ENCODE results near the gene WASL. TPM values are rescaled to one million over a fixed set of nuclear protein-coding genes. Genes with fewer than 3 reads are reported as not detected.

Gene WASL
- total RNA-seq, 1 donor from 2014 or later = 30.4 TPM

DNA sequence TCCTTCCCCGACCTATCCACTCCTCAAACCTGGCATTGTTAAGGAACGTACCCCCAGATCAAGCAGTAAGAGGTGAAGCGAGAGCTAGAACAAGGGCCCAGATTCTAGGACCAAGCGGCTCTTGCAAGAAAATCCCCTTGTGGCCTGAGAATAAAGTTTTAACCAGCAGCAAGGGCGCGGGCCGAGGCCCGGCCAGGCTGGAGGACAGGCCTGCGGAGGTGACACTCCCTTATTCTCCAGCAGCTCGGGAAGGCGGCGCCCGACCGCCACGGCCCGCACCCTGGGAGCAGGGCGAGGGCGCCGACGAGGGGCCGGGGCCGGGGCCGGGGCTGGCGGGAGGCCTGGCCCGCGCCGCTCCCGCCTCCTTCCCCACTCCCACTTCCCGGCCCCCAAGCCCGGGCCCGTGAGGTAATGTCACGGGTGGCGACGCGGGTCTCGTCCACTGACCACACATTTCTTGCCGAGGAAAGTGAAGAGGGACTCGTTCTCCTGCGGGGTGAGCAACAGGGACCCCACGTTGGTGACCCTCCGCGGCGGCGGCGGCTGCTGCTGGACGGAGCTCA lies 551 bp downstream of the WASL start:
- no peaks in the 10 kb centered on the region for H3K27me3 Mint-ChIP-seq (ENCODE audit: low read depth)
- H3K4me3 Mint-ChIP-seq = peak overlapping the region; percentile 100
- H3K9me3 Mint-ChIP-seq = no peaks in the 10 kb centered on the region
- TF ChIP-seq, protein P1, sequence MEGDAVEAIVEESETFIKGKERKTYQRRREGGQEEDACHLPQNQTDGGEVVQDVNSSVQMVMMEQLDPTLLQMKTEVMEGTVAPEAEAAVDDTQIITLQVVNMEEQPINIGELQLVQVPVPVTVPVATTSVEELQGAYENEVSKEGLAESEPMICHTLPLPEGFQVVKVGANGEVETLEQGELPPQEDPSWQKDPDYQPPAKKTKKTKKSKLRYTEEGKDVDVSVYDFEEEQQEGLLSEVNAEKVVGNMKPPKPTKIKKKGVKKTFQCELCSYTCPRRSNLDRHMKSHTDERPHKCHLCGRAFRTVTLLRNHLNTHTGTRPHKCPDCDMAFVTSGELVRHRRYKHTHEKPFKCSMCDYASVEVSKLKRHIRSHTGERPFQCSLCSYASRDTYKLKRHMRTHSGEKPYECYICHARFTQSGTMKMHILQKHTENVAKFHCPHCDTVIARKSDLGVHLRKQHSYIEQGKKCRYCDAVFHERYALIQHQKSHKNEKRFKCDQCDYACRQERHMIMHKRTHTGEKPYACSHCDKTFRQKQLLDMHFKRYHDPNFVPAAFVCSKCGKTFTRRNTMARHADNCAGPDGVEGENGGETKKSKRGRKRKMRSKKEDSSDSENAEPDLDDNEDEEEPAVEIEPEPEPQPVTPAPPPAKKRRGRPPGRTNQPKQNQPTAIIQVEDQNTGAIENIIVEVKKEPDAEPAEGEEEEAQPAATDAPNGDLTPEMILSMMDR (conservative IDR thresholded peaks at IDR 0.05) = peak; percentile 21
- H3K4me1 Mint-ChIP-seq = peaks cover 67% of the 10 kb centered on the region
- H3K36me3 Mint-ChIP-seq (ENCODE audit: low read depth) = no peaks in the 10 kb centered on the region
- DNase-seq (ENCODE audit: low read depth, low spot score) = peak; percentile 18
- peak overlapping the region; percentile 95 for H3K27ac Mint-ChIP-seq (ENCODE audit: unreplicated experiment)

DNA sequence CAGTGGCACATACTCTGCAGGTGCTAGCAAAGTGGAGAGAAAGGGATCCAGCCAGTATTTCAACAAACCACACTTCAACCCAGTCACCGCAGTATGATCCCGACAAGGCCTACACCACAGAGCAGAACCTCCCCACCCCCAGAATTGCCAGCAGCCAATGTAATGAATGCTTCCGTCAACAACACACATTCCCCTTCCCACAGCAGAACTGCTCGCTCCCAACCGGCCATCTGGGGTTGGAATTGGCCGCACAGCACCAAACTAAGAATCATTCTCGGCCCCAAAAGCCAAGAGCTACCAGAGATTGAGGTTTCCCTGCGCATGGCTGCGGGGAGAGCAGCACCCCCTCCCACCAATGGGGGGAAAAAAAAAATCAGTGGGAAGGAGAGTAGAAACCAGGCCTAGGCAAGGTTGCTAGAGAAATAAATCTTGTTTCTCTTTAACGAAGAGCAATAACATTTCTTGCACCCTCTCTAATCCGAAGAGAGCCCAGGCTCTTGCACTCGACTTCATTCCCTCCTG lies 1.1 kb downstream of the WASL start:
- no peaks in the 10 kb centered on the region for H3K9me3 Mint-ChIP-seq
- H3K36me3 Mint-ChIP-seq (ENCODE audit: low read depth) = no peaks in the 10 kb centered on the region
- peaks cover 68% of the 10 kb centered on the region for H3K4me1 Mint-ChIP-seq
- H3K27me3 Mint-ChIP-seq (ENCODE audit: low read depth) = no peaks in the 10 kb centered on the region
- DNase-seq (ENCODE audit: low read depth, low spot score) = peak; percentile 31
- H3K27ac Mint-ChIP-seq (ENCODE audit: unreplicated experiment) = peak overlapping the region; percentile 95
- peak overlapping the region; percentile 100 for H3K4me3 Mint-ChIP-seq
- TF ChIP-seq, protein P1 (conservative IDR thresholded peaks at IDR 0.05) = no peak

DNA sequence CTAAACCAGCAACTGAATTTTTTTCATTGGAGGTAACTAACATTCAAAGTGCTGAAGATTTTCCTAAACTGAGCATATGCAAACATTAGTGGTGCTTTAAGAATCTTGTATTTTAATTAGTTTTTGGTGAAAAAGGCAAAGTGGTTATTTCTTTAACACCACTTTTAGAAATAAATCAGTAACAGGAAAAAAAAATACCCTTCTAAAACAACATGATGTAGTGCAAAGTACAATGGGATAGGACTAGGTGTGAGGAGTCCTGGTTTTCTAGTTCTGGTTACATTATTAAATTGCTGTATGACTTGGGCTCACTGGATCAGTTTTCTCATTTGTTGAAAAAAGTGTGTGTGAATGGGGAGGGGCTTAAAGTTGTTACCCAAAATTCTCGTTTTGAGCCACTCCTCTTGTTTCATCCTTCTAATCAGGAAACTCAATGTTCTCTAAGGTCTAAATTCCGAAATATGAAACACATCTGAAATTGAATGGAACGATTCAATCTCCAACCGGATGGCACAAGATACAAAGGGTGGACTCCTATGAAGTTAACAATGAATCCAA lies 1.8 kb downstream of the WASL start:
- Mint-ChIP-seq H3K4me1 (peaks cover 63% of the 10 kb centered on the region), H3K4me3 (peak overlapping the region; percentile 100), H3K27me3 (ENCODE audit: low read depth) (no peaks in the 10 kb centered on the region), H3K27ac (ENCODE audit: unreplicated experiment) (no peak overlapping the region), H3K9me3 (no peaks in the 10 kb centered on the region), H3K36me3 (ENCODE audit: low read depth) (no peaks in the 10 kb centered on the region)
- no peak for DNase-seq (ENCODE audit: low read depth, low spot score)
- TF ChIP-seq, protein P1 (conservative IDR thresholded peaks at IDR 0.05) = no peak

DNA sequence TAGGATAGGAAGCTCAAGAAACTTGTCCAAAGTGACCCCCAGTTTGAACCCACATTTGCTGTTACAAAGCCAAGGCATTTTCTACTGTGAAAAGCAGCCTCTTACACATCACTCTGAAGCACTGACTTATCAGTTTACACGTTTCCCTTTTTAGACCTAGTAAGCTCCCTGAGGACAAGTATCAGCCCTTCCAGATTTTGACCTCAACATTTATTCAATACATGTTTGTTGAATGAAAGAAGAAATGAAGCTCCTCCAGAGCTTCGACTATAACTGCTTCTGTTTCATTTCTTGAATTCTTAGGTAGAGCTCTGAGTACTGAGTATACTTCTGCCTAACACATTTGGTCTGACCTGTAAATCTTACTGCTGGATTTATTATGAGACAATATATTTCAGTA lies 2.7 kb downstream of the WASL start:
- H3K4me1 Mint-ChIP-seq = peaks cover 54% of the 10 kb centered on the region
- H3K27me3 Mint-ChIP-seq (ENCODE audit: low read depth) = no peaks in the 10 kb centered on the region
- TF ChIP-seq, protein P1 (conservative IDR thresholded peaks at IDR 0.05) = no peak
- H3K9me3 Mint-ChIP-seq = no peaks in the 10 kb centered on the region
- H3K4me3 Mint-ChIP-seq = peak overlapping the region; percentile 100
- H3K36me3 Mint-ChIP-seq (ENCODE audit: low read depth) = no peaks in the 10 kb centered on the region
- DNase-seq (ENCODE audit: low read depth, low spot score) = no peak
- H3K27ac Mint-ChIP-seq (ENCODE audit: unreplicated experiment) = no peak overlapping the region

DNA sequence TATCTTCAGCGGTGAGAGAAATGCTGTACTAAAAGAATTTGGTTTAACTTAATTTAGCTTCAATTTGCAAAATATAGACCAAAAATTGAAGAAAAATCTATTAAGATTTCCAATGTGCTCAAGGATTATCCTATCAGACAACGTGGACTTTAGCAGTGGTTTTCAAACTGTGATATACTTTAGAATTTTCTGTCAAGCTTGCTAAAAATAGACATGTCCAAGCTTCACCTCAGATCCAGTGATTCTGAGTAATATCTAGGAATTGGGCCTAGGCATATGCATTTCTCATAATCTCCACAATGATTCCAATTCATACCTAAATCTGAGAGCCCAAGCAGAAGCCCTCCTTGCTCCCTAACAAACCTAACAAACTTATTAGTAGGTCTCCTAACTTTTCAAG lies 3.4 kb downstream of the WASL start:
- TF ChIP-seq, protein P1 (conservative IDR thresholded peaks at IDR 0.05) = no peak
- Mint-ChIP-seq H3K9me3 (no peaks in the 10 kb centered on the region), H3K27ac (ENCODE audit: unreplicated experiment) (no peak overlapping the region), H3K27me3 (ENCODE audit: low read depth) (no peaks in the 10 kb centered on the region), H3K4me3 (peak overlapping the region; percentile 13), H3K4me1 (peaks cover 52% of the 10 kb centered on the region), H3K36me3 (ENCODE audit: low read depth) (no peaks in the 10 kb centered on the region)
- DNase-seq (ENCODE audit: low read depth, low spot score) = no peak
